ENCODE measurements around the gene ITGA4.

ITGA4 gene

DNA sequence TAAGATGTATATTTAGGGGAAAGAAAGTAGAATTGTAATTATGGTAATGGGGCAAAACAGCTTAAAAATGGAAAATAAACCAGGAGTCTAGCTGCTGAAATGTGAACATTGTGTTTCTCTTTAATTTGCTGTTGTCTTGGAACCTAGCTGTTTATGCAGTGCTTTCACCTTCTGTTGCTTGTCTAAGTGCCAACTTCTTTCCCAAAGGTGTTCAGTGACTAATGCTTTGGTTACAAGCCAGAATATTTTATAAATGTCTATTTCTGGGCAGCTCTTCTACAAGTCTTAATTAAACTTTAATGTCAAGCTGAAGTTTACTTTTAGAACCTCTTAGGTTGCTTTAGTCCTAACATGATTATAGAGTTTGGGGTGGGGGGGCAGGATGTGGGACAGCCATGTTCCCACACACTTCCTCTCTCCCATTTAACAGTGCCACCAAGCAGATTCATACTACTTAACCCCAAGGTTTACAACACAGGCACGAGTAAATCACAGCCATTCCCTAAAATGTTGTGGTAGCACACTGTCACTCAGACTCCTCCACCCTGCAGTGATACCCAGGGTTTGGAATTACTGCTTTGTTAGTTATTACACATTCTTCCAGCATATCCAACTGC lies 60.6 kb downstream of the ITGA4 start:
- DNase-seq = no peak

- DNase-seq = no peak
Measured at GRCh38 chr2:181520253-181520652, 63.1 kb downstream of the ITGA4 start.

- DNase-seq = no peak
Measured at GRCh38 chr2:181523756-181524155, 66.6 kb downstream of the ITGA4 start.

GRCh38 chr2:181526014-181526413 lies 68.8 kb downstream of the ITGA4 start:
- DNase-seq = no peak

DNA sequence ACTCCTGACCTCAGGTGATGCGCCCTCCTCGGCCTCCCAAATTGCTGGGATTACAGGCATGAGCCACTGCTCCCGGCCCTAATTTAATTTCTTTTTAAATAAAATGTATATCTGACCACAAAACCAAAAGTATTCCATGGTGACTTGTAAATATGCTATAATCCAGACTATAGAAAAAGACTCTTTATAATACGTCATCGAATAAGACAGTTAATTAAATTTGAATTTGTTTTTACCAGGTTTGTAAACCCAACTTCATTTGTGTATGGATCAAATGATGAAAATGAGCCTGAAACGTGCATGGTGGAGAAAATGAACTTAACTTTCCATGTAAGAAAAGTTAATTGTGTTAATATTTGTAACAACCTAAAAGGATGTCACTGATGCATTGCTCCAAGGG lies 69.9 kb downstream of the ITGA4 start:
- DNase-seq = no peak

DNA sequence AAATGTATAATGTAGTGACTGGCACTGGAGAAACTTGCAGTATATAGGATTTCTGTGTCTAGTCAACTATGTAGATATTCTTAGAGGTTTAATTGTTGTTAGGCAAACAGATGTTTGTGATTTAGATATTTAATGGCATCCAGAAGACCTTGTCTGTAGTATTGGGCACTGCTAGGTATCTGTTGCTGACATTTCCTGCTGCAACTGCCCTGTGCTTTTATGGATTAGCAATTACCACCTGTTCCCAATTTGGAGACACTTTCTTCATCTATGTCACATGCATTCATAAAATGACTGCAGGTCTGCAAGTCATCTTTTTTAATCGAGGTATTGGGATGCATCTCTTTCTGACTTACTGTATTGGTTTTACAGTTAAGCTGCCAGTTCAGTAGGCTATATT lies 71.3 kb downstream of the ITGA4 start:
- no peak for DNase-seq

GRCh38 chr2:181536730-181537129 lies 79.5 kb downstream of the ITGA4 start:
- DNase-seq = no peak

DNA sequence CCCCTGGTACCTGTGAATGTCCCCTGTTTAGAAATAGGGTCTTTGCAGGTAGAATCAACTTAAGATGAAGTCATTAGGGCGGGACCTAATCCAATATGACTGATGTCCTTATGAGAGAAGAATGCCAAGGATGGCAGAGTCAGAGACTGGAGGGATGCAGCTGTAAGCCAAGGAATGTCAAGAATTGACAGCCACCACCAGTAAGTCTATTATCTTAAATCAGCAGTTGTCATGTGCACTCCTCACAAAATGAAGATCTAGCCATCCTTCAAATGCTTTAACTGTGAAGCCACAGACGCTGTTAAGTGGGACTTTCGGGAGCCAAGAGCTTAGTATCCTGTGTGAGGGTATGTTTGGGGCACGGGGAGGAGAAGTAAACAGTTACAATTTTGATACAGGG lies 83.2 kb downstream of the ITGA4 start:
- no peak for DNase-seq

DNA sequence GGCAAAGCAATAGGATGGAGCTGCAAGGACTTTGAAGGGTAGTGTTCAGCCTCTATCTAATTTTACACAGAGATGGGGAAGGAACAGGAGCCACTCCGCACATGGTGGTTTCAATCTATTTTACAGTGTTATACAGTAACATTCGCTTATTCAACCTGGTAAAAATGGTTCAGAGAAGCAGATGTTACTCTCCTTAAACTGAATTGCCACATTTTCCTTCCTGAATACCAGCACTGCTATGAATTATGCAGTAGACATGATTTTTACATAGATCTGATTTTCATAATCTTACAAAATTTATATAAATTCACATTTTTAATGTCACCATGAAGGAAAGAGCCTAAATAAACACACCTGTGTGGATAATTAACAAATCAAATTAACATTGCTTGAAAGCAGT lies 85.0 kb downstream of the ITGA4 start:
- no peak for DNase-seq

DNA sequence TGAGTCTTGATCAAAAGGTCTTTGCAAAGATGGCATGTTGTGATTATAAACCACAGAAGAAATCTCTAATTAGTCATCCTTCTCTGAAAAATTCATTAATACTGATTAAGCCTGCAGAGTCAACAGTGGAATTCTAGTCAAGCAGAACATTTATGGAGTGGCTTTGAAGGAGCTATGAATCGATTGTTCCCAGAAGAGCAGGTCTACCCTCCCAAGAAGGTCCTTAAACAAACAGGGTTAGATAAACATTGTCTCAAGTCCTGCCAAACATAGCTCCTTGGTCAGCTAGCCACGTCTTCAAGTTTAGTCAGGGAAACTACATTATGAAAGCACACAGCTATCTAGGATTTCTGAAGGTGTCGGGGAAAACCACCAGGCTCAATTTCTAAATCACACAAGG lies 88.9 kb downstream of the ITGA4 start:
- no peak for DNase-seq

GRCh38 chr2:181552808-181553207 lies 95.6 kb downstream of the ITGA4 start:
- no peak for DNase-seq

DNA sequence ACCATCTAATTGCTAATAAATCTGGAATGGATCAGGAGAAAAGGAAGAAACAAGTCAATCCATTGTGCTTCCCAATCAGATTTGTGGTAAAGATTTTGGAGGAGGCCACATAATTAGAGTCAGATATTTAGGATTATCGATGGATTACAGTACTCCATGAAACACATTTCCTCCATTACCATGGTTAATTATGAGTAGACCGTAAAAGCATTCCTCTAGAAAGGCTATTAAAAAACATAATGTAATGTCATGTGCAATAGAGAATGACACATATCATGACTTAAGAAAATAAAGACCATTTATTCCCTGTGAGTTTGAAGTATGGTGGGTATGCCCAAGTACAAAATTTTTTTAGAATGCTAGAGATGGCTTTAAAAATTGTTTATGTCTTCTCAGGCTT lies 96.1 kb downstream of the ITGA4 start:
- no peak for DNase-seq

- no peak for DNase-seq
Measured at GRCh38 chr2:181554061-181554830, 97.1 kb downstream of the ITGA4 start.

DNA sequence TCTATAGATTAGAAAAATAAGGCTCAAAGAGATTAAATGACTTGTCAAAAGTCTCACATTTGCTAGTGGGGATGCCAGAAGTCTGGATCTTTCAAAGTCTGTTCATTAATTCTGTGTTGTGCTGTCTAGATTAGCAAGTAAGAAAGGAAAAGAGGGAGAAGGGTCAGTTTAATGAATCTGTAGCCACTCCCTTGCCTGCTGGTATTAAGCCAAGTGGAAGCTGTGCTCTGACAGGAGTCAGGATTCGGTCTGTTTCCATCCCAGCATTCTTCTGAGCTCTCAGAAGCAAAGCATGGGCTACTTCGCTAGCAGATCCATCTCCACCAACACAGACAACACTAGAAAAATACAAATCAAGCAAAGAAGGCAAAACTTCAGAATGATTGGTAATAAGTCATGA lies 101.2 kb downstream of the ITGA4 start:
- no peak for DNase-seq

- no peak for DNase-seq
Measured at GRCh38 chr2:181563101-181563692, 106.0 kb downstream of the ITGA4 start.

DNA sequence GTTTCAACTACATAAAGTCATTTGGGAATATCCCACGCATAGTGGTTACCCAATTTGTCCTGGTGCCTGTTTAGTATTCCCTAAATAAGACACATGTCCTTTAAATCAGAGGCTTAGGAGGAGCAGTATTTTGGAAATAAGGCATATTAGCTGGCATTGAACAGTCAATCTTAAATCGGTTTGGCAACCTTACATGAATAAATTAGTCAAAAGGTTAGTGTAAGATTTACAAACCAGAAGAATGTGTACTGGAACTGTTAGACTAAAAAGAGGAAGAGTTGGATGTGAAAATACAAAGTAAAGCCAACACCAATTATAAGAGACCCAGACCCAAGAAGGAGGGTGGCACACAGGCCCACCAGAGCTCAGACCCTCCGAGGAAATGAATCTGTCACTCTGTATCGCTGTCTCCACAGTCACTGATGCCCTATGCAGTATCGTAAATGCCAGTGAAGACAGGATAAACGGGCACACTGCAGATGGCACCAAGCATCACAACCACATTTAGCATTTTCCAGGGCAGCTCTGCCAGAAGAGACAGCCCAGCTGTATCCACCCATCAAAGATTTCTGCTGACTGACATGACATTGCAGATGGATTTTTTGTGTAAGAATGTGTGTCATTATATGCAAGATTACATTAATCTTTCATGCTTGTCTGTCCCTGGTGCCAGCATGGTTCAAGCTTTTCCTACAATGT lies 109.3 kb downstream of the ITGA4 start:
- no peak for DNase-seq

GRCh38 chr2:181570059-181570458 lies 112.9 kb downstream of the ITGA4 start:
- DNase-seq = no peak

GRCh38 chr2:181570833-181571661 lies 113.9 kb downstream of the ITGA4 start:
- no peak for DNase-seq

DNA sequence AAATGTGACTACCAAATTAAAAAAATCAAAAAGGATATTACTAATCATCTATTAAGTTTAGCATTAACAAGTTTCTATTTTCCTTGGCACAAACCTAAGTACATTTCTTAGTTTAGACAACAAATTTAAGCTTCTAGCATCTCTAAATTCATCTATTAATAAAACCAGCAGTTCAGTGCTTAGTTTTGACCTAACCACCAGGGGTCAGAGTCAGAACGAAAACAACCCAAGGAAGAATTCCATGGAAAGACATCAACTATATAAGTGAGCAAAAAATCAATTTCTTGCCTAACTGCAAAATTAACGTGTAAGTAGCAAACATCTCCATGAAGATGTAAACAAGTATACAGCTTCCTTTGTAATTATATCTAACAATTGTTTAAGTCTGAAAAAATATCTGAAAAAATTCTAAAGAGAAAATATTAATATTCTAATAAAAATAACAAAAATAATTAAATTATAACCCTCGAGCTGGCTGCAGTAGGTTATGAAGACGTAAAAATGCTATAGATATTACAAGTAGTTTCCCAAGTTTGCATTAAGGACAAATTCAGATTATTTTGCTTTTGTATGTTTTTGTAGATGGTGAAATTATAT lies 116.1 kb downstream of the ITGA4 start:
- no peak for DNase-seq

DNA sequence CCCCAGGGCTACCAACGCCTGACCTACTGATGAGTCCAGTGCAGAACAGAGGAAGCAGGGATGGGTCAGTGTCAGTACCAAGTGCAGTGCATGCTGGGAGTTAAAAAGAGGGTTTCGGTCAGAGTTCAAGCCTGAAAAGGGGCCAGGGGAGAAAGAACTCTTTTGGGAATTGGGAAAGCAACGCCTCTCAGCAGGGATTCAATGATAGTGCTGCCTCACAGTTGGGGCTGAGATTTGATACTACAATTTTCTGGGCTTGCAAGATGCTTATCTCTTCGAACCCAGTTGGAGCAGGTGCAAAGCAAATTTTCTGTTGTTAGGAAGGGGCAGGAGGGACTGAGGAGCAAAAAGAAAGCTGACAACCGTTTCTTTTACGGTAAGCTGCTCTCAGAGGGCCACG lies 117.1 kb downstream of the ITGA4 start:
- DNase-seq = no peak

DNA sequence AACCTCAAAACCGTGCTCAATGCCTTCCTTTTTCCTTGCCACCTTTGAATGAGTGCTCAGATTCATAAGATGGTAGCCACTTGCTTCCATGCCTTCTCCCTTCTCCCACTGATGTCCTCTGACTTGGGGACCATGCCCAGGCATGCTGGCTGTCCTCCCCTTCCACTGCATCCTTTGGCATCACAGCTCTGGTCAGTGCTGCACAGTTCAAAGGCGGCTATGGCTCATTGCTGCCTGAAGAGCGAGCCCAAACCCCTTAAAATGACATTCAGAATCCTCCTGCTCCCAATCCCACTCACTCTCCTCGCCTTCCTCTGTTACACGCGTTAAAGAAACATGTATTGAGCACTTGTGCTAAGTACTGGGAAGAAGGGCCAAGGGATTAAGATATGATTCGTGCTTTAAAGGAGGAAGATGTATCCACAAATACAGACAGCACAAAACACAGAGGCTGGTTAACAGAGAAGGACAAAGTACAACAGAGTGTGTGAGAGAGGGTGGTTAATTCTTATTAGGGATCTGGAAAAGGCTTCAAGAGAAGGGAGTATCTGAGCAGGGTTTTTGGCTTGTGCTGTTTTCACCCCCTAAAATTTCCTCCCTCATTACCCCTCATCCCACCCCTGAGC lies 118.0 kb downstream of the ITGA4 start:
- DNase-seq = no peak

GRCh38 chr2:181575650-181576025 lies 118.5 kb downstream of the ITGA4 start:
- no peak for DNase-seq
